Memory B cell (primary cell): ENCODE measurements around the gene MINDY1.
A peak's percentile ranks its signal among the peaks of the same experiment; 100 is the strongest.

Experiments used
- ATAC-seq: fragments of 150-1000 bp; cut with Tn5 transposase; 2 replicates; pipeline ENCODE4 v1.10.0; 2021; ENCODE audit warnings: low read depth, mild to moderate bottlenecking, moderate library complexity
- DNase-seq, 2 donors: peaks; one replicate each; pipeline ENCODE4 v3.0.0; 2022; ENCODE audit warnings: low spot score in 2 of 2
- H3K27ac Mint-ChIP-seq: one replicate; pipeline ENCODE4 v1.8.0; 2022; ENCODE audit warnings: mild to moderate bottlenecking, moderate library complexity, mixed read lengths
- H3K27me3 Mint-ChIP-seq: one replicate; pipeline ENCODE4 v1.8.0; 2022; ENCODE audit warnings: mixed read lengths
- H3K36me3 Mint-ChIP-seq: one replicate; pipeline ENCODE4 v1.8.0; 2022; ENCODE audit warnings: mild to moderate bottlenecking, mixed read lengths
- H3K4me1 Mint-ChIP-seq: one replicate; pipeline ENCODE4 v1.8.0; 2022; ENCODE audit warnings: mixed read lengths
- H3K4me3 Mint-ChIP-seq: one replicate; pipeline ENCODE4 v1.8.0; 2022; ENCODE audit warnings: mild to moderate bottlenecking, moderate library complexity, mixed read lengths
- H3K9me3 Mint-ChIP-seq: one replicate; pipeline ENCODE4 v1.8.0; 2022; ENCODE audit warnings: mixed read lengths

The MINDY1 gene

GRCh38 chr1:150987924-150988323, 18.8 kb downstream of the MINDY1 start:
- no peak overlapping the region for H3K27ac Mint-ChIP-seq
- H3K4me1 Mint-ChIP-seq, result no peaks in the 10 kb centered on the region
- H3K4me3 Mint-ChIP-seq, result no peak overlapping the region
- no peak for ATAC-seq
- no peaks in the 10 kb centered on the region for H3K9me3 Mint-ChIP-seq
- DNase-seq, result no peak
- no peaks in the 10 kb centered on the region for H3K27me3 Mint-ChIP-seq
- no peaks in the 10 kb centered on the region for H3K36me3 Mint-ChIP-seq

GRCh38 chr1:150985179-150985825, 21.4 kb downstream of the MINDY1 start:
- no peak for ATAC-seq
- no peak for DNase-seq
- Mint-ChIP-seq H3K36me3 (no peaks in the 10 kb centered on the region), H3K4me3 (no peak overlapping the region), H3K9me3 (no peaks in the 10 kb centered on the region), H3K27me3 (no peaks in the 10 kb centered on the region), H3K4me1 (no peaks in the 10 kb centered on the region), H3K27ac (no peak overlapping the region)

DNA sequence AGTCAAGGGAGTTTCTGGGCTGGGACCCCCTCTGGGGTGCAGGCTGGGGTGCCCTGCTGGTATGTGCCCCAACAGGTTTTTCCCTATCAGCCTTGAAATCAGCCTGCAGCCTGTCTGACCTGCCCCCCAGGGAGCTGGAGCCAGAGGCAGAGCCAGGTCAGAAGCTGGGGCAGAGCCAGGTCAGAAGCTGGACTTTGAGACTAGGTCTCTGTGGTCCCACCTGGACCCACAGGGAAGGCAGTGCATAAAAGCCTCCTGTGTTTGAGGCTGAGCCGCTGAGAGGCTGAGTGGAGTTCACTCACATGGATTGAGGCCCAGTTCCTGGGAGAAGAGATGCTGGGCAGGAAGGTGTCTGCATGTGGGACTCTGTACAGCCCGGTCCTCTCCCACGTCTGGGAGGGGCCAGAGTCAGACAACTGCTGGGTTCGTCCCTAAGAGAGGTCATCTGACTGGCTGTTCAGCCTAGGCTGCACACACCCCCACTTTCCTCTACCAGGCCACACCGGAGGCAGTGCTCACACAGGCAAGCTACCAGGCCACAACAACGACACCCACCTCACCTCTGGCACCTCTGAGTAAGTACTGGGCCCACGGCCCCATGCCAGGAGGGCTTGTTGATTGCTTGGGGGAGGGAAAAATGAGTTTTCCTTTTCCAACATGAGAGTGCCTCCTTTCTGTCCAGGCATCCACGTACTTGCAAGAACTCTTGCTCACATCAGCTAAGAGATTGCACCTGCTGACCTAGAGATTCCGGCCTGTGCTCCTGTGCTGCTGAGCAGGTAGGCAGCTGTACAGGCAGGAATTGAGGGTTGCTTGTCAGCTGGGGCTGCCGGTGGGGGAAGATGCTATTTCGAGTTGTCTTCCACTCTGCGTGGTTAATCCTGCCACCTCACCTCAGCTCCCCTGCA, 24.6 kb downstream of the MINDY1 start, which contains the start of gene ANXA9:
Gene ANXA9 (plus strand): TSS at position 488 of the 908 bp plus-strand sequence. CDS start 814 bp downstream, outside the sequence.
- H3K27ac Mint-ChIP-seq, result no peak within 1 kb of the TSS
- peaks cover 7% of the 10 kb centered on the region for H3K4me1 Mint-ChIP-seq
- no peaks in the 10 kb centered on the region for H3K36me3 Mint-ChIP-seq
- ATAC-seq, result no peak
- no peaks in the 10 kb centered on the region for H3K9me3 Mint-ChIP-seq
- no peaks in the 10 kb centered on the region for H3K27me3 Mint-ChIP-seq
- H3K4me3 Mint-ChIP-seq, result no peak within 1 kb of the TSS
- DNase-seq, result no peak

DNA sequence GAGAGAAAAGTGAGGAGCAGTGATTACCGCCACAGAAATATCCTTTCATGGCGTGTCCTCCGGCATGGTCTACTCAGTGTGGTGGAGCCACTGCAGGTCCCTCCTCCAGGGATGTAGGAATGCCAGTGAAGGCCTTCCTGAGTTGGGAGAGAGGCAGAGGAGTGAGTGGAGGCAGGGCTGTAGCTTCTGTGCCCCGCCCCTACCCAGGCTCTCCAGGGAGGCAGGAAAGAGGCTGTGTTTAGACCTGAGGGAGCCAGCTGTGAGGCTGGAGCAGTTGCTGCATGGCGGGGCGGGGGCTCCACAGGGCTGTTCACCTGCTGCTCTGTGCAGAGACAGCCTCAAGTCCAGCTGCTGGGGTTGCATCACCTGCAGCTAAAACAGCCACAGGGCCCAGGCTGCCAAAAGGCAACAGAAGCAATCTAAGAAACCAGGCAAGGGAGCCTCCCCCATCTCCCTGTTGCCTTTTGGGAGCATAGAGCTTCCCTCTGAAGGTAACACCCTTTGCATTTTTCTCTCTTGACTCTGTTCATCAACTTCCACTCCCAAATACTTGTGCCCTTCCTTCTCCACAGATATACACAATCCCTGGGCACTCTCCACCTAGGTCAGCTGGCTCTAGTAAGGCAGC, 25.4 kb downstream of the MINDY1 start:
- Mint-ChIP-seq H3K4me3 (no peak overlapping the region), H3K9me3 (no peaks in the 10 kb centered on the region), H3K27me3 (no peaks in the 10 kb centered on the region), H3K36me3 (no peaks in the 10 kb centered on the region), H3K4me1 (peaks cover 14% of the 10 kb centered on the region), H3K27ac (no peak overlapping the region)
- no peak for DNase-seq
- ATAC-seq, result no peak

DNA sequence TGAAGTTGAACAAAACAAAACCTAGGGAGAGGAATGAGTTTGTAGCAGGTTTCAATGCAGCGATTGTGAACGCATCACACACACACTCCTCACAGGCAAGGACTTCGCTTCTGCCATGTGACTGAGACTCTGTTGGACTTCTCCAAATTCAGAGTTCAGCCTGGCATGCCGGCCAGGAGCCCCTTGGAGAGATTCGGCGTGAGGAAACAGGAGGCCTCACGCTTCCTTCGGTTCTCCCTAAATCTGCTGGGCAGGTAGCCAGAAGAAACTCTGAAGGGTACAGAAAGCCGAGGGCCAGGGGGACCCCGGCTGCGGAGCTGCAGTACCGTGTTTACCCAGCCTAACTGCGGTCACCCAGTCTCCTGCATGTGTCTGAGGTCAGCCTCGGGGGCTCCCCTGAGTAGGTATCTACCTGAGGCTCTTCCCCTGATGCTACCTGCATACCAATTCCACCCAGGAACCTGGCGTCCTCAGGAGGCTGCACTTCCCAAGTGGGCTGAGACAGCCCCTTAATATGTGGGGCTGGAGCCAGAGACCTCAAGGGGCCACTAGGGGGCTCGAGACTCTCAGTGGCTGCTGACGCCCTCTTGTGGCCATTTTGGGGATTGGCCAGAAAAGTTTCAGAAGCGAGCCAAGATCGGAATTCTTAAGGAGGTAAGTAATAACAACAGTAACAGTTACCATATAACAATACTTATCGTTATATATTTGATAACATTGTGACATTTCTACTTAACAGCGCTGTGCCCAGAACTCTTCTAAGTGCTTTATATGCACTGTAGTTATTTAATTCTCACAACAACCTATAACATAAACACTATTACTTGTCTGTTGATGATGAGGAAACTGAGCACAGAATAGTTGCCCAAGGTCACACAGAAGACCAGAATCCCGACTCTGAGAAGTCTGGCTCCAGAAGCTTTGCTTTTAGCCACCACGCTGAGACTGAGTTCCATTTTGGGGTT, 27.3 kb downstream of the MINDY1 start:
- DNase-seq (peak; percentile 89), ATAC-seq (peak; percentile 56)
- Mint-ChIP-seq H3K36me3 (no peaks in the 10 kb centered on the region), H3K4me3 (peak overlapping the region; percentile 64), H3K27ac (no peak overlapping the region), H3K9me3 (no peaks in the 10 kb centered on the region), H3K4me1 (peaks cover 14% of the 10 kb centered on the region), H3K27me3 (no peaks in the 10 kb centered on the region)

DNA sequence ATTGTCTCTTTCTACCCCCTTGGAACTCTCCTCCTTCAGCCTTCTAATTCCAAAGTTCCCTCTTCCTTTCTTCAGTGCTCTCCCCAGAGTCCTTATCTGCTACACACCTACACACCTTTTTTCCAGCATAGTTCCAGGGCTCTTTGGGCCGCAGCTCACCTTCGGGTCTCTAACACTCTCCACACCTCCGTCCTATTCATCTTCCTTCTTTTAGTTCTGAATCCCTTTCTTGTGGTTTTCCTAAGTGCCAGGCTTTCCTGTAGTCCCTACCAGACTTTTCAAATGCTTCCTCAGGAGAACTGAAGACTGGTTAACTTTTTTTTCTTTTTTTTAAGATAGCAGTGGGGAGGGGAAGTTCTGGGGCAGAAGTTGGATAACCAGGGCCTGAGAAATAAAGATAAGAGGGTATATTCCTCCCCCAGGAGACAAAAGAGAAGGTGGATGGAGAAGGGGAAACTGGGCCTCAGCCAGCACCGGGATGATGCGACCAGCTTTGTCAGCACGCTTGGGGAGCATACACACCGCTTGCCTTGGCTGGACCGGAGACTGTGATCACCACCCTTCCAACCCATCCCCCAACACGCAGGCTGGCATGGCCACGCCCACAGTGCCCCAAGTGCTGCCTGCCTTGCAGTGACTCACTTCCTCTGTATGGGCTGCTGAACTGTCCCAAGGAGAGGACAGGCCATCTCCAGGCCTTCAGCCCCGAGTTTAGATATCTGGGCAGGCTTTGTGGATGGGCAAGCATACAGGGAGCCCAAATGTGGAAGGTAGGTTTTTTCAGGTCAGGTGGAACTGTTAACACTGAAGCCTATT, 29.6 kb downstream of the MINDY1 start:
- peak; percentile 58 to 66 for DNase-seq
- Mint-ChIP-seq H3K9me3 (no peaks in the 10 kb centered on the region), H3K27me3 (no peaks in the 10 kb centered on the region), H3K4me1 (peaks cover 31% of the 10 kb centered on the region), H3K27ac (peak overlapping the region; percentile 50), H3K4me3 (peak overlapping the region; percentile 69), H3K36me3 (no peaks in the 10 kb centered on the region)
- ATAC-seq, result peak; percentile 40

- ATAC-seq (no peak), DNase-seq (no peak)
- Mint-ChIP-seq H3K4me3 (peak overlapping the region; percentile 69), H3K27me3 (no peaks in the 10 kb centered on the region), H3K9me3 (no peaks in the 10 kb centered on the region), H3K36me3 (no peaks in the 10 kb centered on the region), H3K27ac (peak overlapping the region; percentile 50), H3K4me1 (peaks cover 37% of the 10 kb centered on the region)
These were observed 30.3 kb downstream of the MINDY1 start for GRCh38 chr1:150976401-150976821.

DNA sequence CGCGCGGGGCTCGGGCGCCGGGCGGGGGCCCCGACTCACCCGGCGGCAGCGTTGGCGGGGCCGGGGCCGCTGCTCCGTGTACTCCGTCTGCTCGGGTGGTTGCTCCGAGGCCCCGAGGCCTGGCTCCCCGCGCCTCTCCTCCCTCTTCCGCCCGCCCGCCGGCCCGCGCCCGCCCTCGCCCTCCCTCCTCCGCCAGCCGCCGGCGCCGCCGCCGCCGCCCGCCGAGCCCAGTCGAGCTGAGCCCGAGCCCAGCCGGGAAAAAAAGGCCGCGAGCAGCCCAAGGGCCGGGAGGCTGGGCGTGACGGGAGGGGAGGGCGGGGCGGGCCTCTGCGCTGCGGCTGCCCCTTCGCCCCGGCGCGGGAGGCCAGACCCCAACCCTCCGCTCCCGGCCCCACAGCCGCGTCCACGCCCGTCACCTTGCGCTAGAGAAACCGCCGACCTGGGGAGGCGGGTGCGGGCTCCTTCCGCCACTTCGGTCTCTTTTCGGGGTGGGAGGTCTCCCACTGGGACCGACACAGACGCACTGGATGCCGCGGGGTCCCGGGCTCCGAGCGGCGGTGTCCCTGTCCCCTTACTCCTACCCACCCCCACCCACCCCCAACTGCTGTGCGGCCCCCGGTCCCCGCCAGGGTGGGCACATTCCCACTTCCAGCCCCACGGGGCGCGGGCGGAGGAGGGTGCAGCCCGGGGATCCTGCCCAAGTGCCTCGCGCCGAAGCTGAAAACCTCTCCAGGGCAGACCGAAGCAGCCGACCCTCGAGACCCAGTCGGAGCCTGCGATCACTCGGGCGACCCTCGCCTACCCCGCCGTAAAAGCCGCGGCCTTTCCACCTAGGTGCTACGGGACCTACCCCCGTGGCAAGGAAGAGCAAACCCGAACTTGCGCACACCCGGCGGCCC, 31.9 kb downstream of the MINDY1 start, which contains the start of gene CERS2:
Gene CERS2 (minus strand): TSS at position 256 of the 899 bp plus-strand sequence. CDS start 5,745 bp downstream, outside the sequence.
- H3K36me3 Mint-ChIP-seq, result no peaks in the 10 kb centered on the region
- H3K27me3 Mint-ChIP-seq, result no peaks in the 10 kb centered on the region
- peak within 1 kb of the TSS; percentile 91 for H3K27ac Mint-ChIP-seq
- H3K4me1 Mint-ChIP-seq, result peaks cover 43% of the 10 kb centered on the region
- H3K9me3 Mint-ChIP-seq, result no peaks in the 10 kb centered on the region
- DNase-seq (peak; percentile 58 to 71), ATAC-seq (peak; percentile 61)
- peak within 1 kb of the TSS; percentile 89 for H3K4me3 Mint-ChIP-seq

DNA sequence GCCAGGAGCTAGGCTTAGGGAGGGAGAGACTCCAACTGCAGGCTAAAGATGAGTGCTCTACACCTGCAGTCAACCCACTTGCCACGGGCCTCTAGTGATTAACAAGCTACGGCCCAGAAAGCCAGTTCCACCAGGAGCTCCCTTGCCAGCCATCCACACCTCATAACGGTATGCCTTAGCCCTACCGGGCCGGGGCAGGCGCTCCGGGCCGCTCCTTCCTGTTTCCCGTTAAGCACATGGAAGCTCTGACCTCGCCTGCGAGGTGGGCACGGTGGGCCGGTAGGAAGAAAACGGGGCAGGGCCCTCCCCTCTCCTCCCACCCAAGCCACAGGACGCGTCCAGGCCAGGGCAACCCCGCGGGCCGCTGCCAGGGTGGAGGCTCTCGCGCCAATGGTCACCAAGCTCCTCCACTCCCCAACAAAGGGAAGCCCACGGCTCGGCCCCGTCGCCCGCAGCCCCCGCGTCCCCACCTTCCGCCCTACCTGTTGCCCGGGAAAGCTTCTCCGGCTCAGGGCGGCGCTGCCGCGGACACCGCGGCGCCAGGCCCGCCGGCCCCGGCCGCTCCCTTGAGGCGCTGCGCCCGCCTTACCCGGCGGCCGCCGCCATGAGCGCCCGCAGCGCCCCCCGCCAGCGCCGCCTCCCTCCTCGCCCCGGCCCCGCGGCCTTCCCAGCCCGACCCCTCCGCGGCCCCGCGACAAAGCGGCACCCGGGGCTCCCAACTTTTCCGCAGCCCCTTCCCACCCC, 32.7 kb downstream of the MINDY1 start:
- H3K4me1 Mint-ChIP-seq, result peaks cover 43% of the 10 kb centered on the region
- DNase-seq (peak; percentile 20 to 59), ATAC-seq (peak; percentile 47)
- H3K27me3 Mint-ChIP-seq, result no peaks in the 10 kb centered on the region
- H3K4me3 Mint-ChIP-seq, result peak overlapping the region; percentile 89
- peak overlapping the region; percentile 91 for H3K27ac Mint-ChIP-seq
- H3K36me3 Mint-ChIP-seq, result peaks cover under 1% of the 10 kb centered on the region
- H3K9me3 Mint-ChIP-seq, result no peaks in the 10 kb centered on the region

DNA sequence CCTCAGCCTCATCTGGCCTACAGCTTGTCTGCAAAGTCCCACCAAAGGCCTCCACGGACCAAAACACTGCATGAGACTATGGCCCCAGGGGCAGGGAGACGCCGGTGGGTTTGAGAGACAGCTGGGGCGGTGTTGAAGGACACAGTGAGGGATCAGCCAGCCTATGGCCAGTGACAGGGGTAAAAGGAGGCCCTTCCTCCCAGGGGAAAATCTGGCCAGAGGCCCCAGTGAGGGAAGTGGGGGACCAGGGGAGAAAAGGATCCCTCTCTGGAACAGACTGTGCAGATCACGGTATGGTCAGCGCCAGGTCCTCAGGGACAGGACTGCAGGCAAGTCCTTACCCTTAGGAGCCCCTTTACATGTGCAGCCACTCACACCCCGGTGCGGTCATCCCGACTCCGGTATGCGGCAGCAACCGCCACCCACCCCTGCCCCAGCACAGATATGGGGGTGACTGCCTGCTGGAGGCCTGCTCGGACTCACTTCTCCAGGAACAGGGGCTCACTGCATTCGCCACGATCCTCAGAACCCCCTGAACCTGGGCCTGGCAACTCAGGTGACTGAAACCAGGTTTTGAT, 33.4 kb downstream of the MINDY1 start:
- Mint-ChIP-seq H3K36me3 (peaks cover 5% of the 10 kb centered on the region), H3K27ac (peak overlapping the region; percentile 91), H3K4me3 (peak overlapping the region; percentile 89), H3K9me3 (no peaks in the 10 kb centered on the region), H3K27me3 (no peaks in the 10 kb centered on the region), H3K4me1 (peaks cover 41% of the 10 kb centered on the region)
- ATAC-seq (no peak), DNase-seq (peak in 1 of 2 donors; percentile 11)

DNA sequence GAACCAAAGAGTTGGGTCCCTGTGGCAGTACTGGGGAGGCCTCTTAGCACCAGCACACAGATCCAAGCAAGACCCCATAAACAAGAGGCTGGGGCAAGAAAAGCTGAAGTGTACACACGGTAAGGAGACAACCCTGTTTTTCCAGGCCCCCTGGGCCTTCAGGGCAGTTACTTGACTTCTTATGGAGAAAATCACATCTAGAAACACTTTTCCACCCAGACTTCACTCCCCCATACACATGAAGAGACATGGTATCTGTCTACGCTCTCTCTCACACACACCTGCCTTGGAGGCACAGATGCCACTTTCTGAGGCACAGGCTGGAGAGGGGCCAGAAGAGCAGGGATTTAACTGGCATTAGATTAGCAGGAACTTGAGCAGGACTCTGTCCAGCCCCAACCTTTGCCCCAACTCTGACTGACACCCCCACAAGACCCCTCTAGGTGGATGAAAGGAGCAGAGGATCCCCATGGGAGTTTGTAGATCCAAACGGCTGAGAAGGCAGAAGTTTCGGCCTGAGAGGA, 34.2 kb downstream of the MINDY1 start:
- no peak for ATAC-seq
- Mint-ChIP-seq H3K4me1 (peaks cover 39% of the 10 kb centered on the region), H3K4me3 (peak overlapping the region; percentile 89), H3K36me3 (peaks cover 14% of the 10 kb centered on the region), H3K9me3 (no peaks in the 10 kb centered on the region), H3K27me3 (no peaks in the 10 kb centered on the region), H3K27ac (peak overlapping the region; percentile 91)
- no peak for DNase-seq
